ENCODE measurements around the gene CDSN.

DNA sequence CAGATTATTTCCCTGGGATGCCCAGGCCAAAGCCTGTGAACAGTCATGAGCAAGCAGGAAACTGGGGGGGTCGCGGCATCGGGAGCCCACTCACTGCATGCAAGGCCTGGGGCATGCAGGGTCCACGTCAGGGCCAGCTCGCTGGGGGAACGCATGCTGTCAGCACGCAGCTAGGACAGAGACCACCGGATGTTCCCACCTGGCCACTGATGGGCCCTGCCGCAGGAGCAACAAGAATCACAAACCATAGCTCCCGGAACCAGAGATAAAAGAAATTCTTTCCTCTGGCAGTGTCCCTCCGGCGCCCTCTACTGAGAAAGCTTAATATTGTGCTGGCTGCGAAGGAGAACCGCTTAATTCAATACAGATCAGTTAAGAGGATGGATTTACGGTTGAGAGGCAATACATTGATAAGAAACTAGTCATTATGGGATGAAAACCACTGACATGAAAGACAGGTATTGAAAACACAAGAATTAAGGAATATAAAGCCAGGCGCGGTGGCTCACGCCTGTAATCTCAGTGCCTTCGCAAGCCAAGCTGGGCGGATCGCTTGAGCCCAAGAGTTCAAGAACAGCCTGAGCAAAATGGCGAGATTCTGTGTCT lies 40.5 kb downstream of the CDSN start:
- TF ChIP-seq ZNF274 (IDR thresholded peaks at IDR 0.05; ENCODE audit: low read depth, low read length) (no peak), SUZ12 (IDR thresholded peaks at IDR 0.05; ENCODE audit: extremely low read depth, insufficient read depth, insufficient read length) (no peak)

All from NT2/D1 (cell line).